HG03469 (cell line): ENCODE results near the gene SLC15A3.

Experiments
- ATAC-seq: cut with Tn5 transposase; IDR thresholded peaks from one replicate; pipeline ENCODE4 v1.9.1; 2021; ENCODE audit warnings: mild to moderate bottlenecking, moderate library complexity, moderate number of reproducible peaks; ENCODE audit not compliant: unreplicated experiment

SLC15A3 gene

DNA sequence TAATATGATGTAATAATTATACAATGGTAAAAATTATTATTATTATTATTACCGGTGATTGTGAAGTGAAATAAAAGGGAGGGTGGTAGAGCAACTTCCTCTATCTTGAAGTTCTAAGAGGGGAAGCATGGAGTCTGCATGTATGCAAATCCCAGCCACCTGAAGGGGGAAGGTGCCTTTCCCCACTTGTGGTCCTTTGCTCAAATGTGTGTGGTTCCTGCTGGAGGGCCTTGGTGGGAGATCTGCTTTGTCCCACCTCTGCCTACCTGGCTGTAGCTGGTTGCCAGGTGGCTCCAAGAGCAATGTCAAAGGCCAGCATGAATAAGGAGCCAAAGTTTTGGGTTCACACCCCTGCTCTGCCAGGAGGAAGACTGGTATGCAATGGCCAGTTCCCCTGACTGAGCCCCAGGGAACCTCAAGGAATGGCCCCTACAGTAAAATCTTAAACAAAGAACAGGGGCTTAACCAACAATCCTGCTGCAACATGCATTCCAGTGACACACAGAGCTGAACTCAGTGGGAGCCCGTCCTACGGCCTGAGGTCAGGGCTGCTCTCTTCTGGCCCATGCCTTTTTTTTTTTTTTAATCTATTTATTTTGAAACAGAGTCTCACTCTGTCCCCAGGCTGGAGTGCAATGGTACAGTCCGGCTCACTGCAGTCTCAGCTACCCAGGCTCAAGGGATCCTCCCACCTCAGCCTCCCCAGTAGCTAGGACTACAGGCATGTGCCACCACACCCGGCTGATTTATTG lies 19.2 kb downstream of the SLC15A3 start:
- ATAC-seq, result no peak

DNA sequence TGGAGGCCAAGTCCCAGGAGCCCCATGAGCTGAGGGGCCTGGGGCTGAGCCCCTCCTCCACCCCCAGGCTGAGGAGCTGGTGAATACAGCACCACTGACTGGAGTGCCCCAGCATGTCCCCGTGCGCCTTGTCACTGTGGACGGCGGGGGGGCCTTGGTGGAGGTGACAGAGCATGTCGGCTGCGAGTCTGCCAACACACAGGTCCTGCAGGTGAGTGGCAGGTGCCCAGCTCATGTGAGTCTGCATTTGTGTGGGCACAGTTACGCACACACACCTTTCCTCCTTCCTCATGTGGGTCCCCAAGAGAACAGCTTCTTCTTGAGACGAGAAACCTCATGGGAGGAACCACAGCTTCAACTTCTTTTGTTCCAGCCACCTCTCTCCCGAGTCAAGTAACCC lies 20.1 kb downstream of the SLC15A3 start:
- no peak for ATAC-seq

DNA sequence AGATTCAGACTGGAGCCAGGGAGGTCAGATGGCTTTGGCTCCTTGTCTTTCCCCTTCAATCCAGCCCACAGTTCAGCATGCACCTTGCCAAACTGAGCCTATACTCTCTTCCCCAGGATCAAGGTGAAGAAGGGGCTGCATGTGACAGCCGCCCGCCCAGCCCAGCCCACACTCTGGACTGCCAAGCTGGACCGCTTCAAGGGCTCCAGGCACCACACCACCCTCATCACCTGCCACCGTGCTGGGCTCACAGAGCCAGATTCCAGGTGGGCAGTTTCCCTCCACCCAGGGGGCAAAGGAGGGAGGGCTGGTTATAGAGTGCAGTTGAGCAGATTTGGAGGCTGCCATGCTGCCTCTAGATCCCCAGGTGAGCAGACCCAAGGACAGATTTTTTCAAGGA lies 21.6 kb downstream of the SLC15A3 start:
- ATAC-seq, result no peak

DNA sequence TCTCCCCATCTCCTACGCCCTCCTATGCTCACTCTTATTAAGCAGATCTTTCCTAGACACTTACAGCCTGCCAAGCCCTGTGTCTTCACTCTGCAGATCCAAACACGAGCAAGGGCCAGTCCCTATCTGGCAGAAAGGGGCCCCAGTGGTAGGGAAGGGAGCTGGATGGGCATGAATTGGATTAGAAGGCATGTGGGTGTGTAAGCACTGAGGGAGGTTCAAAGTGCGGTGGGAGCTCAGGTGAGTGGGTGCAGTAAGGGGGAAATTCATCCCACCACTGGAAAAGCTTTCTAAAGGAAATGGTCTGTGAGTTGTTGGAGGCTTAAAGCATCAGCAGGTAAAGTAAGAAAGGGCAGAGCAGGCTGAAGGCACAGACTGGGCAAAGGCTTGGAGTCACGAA lies 22.2 kb downstream of the SLC15A3 start:
- no peak for ATAC-seq

DNA sequence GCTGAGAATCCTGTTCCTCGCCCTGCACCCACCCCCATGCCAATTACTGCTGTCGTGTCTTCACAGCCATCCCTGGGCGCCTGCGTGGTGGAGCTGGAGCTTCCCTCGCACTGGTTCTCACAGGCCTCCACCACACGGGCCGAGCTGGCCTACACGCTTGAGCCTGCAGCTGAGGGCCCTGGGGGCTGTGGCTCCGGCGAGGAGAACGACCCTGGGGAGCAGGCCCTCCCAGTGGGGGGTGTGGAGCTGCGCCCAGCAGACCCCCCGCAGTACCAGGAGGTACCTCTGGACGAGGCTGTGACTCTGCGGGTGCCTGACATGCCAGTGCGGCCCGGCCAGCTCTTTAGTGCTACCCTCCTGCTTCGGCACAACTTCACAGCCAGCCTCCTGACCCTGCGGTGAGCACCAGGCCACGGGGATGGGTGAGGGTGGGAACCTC lies 23.4 kb downstream of the SLC15A3 start:
- ATAC-seq, result no peak

DNA sequence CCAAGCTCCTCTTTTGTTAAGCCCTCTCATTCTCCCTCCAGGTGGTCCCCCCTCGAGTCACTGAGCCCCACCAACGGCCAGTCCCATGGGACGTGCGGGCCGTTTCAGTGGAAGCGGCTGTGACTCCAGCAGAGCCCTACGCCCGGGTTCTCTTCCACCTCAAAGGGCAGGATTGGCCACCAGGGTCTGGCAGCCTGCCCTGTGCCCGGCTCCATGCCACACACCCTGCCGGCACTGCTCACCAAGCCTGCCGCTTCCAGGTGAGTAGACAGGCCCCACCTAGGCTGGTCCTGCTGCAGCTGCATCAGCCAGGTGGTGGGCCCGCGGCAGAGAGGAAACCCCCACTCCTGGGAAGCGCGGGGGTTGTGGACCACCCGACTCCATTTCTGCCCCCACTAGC lies 24.4 kb downstream of the SLC15A3 start:
- ATAC-seq, result no peak

DNA sequence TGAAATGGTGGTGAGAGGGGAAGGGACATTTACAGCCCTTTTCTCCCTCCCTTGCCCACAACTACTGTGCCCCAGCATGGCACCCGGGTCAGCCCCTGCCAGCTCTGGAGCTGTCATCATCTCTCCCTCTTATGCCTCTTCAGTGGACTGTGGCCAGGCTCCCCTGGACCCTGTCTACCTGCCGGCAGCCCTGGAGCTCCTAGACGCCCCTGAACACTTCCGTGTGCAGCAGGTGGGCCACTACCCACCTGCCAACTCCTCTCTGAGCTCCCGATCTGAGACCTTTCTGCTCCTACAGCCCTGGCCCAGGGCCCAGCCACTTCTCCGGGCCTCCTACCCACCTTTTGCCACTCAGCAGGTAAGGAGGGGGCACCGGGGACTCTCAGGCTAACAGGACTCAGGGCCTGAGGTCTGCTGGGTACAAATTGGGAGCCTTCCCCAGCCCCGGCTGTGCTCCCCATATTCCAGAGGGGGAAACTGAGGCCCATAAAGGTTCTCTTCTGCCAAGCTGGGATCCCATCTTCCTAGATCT lies 24.8 kb downstream of the SLC15A3 start:
- no peak for ATAC-seq

DNA sequence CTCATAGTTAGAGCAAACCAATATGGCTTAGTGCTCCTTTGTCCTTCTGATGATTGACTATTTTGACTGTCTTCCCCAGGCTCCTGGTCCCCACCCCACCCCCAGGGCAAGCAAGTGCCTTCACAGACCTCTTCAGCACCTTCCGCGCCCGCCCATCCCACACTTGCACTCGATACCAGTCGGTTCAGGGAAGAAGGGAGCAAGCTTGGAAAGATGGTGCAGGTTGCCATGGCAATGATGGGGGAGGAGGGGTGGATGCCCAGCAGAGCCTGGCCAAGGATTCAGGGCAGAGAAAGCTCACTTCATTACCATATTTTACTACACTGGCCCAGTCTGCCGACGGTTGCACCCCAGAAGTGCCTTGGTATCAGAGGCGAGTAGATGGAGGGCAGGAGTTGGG lies 25.5 kb downstream of the SLC15A3 start:
- no peak for ATAC-seq

DNA sequence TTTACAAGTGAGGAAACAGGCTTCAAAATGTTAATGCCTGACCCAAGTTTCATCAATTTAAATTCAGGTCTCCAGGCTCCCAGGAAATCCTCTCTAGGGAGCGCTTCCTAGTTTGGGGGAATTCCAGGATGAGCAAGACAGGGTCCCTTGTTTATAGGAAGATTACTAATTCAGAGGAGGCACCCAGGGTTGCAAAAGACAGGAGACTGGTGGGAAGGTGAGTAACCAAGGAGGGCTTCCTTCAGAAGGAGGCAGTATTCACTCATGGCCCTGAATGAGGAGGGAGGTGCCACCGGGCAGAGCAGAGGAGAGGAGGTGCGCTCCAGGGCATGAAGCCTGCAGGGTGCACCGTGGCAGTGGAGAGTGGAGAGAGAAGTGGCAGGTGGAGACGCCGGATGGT lies 26.1 kb downstream of the SLC15A3 start:
- ATAC-seq, result no peak

DNA sequence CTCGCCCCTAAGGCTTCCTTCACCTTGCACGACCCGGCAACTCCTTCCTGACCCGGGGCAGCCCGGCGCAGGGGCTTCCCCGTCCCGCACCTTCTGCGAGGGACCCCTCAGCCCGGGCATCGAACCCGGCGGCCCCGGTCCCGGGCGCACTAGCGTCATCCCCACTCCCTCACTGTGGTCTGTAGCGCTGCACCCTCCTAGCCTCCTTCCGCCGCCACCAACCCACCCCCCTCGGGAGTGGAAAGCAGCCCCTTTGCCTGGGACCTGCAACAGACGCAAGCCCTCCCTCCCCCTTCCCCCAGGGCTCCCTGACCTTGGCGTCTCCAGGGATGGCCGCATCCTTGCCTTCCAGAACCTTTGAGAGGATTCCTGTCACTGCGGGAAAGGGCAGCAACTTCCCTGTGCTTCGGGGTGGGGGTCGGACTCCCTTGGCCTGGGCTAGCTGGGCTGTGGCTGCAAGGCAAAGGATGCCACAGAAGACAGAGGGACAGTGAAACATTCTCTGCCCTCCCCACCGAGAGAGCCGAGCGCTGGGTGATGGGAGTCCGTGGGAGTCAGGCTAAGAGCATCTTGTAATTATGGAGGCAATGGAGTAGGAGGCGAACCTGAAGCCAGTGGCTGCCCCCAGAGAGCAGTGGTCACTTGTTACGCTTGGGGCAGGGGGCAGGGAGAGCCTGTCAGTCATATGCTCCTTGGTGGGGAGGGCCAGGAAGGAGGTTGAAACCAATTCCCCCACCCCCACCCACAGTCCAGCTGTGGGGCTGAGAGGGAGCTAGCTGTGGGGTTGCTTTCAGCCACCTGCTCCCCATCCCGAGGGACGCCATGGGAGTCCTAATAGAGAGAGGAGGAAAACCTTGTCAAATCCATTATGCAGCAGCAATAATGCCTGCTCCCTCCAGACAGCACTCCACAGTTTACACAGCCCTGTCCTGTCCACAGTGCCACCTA lies 26.8 kb downstream of the SLC15A3 start:
- ATAC-seq, result no peak

DNA sequence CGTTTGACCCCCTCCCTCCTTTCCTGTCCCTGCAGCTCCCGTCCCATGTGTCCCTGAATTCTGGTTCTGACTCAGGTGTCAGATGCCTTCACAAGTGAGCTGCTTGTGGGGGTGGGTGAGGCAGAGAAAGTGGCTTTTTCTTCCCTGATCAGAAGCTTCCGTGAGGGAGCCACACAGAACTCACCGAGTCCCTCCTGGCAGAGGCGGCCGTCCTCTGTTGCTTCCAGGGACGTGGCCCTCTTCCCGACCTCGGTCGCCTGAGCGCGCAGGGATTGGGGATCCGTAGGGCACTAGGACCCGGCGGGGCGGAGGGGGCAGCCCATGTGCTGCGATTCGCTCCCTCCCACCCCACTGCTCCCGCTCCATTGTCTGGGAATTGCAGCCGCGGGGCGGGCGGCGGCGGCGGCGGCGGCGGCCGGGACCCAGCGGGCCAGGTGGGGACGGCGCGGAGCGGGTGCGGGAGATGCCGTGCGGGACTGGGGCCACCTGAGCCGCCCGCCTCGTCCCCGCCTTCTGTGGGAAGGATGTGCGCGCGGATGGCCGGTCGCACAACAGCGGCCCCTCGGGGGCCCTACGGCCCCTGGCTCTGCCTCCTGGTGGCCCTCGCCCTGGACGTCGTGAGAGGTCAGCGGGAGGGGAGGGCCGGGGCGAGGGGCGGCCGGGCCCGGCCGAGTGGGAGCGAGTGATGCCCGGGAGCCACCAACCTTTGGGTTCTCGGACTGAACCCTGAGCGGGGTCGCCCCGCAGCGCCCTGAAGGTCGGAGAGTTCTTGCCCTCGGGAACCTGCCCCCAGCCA lies 27.7 kb downstream of the SLC15A3 start, which contains the start of gene TMEM132A:
Gene TMEM132A (plus strand): TSS at position 351 of the 796 bp plus-strand sequence. CDS start 174 bp downstream, at position 525.
- no peak for ATAC-seq

DNA sequence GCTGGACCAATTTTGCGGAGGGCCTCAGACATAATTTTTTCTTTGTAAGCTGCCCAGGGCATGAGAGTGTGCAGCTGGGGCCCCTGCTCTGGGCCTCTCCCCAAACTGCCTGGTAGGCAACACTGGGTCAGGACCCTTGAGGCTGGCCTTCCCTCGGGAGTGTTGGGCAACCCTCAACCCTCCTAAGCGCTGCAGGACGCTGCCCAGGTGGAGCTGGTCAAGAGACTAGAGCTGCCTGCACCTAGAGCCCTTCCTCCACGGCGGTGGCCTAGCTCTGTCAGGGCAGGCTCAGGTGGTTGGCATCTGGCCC lies 28.2 kb downstream of the SLC15A3 start:
- no peak for ATAC-seq

DNA sequence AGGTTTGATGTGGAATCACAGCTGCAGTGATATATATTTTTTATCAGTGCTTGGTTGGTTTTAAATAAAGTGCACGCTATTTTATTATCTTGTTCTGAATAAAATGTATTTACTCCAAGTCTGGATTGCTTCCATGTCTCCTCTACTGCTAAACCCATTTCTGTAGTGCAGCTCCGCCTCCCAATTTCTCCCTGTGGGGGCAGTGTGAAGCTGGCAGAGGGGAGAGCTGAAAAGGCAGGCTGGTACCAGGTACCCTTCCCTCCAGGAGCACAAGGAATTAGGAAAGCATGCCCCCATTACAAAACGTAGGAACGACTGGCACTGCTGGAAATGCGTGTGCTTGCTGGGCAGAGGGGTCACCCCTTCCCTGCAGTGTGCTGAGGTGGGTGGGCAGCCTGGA lies 28.6 kb downstream of the SLC15A3 start:
- ATAC-seq, result no peak

DNA sequence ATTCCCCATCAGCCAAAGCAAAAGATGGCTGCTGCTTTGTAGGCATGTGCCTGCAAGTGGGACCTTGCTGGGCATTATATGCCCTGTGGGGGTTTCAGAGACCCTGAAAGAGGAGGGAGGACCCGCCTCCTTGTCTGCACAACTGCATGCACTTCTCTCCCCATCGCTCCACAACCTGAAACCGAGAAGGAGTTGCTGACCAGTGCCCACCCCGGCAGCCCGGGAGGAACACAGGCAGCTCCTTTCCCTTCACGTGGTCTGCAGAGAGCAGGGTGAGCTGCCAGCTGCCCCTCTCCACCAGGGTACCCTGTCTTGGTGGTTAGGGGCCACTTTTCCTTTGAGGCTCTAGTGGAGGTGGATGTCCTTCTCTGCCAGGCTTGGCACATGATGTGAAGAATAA lies 29.1 kb downstream of the SLC15A3 start:
- ATAC-seq, result no peak

DNA sequence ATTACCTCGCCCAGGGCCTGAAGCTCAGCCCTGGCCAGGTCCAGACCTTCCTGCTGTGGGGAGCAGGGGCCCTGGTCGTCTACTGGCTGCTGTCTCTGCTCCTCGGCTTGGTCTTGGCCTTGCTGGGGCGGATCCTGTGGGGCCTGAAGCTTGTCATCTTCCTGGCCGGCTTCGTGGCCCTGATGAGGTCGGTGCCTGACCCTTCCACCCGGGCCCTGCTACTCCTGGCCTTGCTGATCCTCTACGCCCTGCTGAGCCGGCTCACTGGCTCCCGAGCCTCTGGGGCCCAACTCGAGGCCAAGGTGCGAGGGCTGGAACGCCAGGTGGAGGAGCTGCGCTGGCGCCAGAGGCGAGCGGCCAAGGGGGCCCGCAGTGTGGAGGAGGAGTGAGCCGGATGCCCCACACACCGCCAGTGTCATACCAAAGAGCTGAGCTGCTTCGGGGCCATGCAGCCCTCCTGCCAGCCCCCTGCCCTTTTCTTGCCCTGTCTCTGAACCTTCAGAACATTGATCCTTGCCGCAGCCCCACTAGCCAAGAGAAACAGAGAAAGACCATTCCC lies 30.1 kb downstream of the SLC15A3 start:
- no peak for ATAC-seq

DNA sequence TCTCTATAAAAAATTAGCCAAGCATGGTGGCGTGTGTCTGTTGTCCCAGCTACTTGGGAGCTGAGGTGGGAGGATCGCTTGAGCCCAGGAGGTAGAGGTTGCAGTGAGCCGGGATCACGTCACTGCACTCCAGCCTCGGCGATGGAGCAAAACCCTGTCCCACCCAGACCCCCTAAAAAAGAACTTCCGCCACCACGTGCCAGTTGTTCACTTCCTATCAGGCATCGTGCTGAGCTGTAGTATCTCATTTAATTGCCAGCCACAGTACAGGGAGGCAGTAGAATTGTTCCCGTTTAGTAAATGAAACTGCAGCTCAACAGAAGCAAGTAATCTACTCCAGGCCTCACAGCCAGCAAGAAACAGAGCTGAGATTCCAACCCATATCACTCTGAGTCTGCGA lies 30.7 kb downstream of the SLC15A3 start:
- no peak for ATAC-seq

DNA sequence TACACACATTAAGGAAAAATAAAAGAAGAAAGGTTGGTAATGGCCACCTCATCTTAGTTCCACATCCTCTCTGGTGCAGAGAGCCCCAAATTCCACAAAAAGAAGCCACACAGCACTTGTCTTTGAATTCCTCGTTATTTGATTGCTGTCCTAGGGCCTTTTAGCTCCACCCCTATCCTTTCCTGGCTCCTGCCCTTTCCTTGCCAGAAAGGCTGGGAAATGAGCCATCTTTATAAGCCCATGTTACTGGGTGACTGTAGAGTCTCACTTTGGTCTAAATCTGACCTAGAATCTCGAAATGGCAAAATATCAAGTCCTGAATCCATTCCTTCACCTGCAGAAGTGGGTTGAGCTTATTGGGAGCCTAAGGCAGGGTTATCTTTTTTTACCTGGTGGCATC lies 32.0 kb downstream of the SLC15A3 start:
- ATAC-seq, result no peak

DNA sequence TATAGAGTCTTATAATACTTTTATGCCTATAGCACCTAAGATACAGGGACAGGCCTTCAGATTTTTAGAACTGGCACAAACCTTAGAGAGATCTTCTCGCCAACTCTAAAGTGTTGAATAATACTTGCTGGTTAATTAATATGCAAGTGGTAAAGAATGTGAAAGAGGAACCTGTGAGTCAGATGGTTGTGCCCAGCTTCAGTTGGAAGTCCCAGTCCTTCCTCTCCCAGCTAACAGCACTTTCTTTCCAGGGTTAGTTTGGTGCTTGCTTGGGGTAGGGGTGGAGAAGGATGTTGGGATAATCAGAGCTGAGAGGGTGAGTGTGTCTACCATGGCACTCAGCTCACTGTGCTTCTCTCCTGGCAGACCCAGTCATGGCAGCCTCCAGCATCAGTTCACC lies 32.7 kb downstream of the SLC15A3 start:
- ATAC-seq, result no peak

DNA sequence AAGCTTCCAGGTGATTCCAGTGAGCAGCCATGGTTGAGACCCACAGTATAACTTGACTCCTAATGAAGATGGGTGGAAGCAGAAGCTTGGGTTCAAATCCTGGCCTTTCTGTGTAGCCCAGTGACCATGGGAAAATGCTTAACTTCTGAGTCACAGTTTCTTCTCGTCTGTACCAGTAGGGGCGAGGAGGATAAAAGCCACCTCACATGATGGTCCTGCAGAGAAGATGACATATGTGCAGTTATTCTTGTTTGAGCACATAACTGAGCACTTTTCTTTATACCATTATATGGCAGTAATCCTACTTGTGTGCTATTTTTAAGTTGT lies 33.1 kb downstream of the SLC15A3 start:
- no peak for ATAC-seq

DNA sequence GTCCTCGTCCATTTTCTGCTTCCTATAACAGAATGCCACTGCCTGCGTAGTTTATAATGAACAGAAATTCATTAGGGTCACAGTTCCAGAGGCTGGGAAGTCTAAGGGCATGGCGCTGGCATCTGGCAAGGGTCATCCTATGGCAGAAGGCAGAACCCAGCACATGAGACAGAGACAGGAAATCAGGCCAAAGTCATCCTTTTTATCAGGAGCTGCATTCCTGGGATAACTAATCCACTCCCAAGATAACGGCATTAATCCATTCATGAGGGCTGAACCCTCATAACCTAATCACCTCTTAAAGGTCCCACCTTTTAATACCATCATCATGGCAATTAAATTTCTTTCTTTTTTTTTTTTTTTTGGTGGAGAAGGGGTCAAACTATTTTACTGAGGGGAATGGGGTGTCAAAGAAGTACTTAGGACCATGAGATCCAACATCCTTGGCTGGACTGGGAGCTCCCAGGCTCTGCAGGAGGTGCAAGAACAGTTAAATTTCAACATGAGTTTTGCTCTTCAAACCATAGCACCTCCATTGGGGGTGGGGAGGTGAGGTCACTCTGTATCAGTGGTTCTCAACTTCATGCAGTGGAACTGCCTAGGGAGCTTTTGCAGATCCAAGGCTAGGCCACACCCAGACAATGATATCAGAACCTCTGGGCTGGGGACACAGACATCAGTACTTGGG lies 33.6 kb downstream of the SLC15A3 start:
- no peak for ATAC-seq
